IMR-90 (cell line): Measurements from ENCODE around the gene TIPRL. TPM values are rescaled to one million over a fixed set of nuclear protein-coding genes. Genes with fewer than 3 reads are reported as not detected.
A peak's percentile ranks its signal among the peaks of the same experiment; 100 is the strongest.

Experiments
- ATAC-seq: fragments of 200-7000 bp; cut with Tn5 transposase; 2 replicates; pipeline ENCODE4 v1.9.1; 2020; ENCODE audit warnings: low read depth, mild to moderate bottlenecking, moderate library complexity
- BruUV-seq: library from RNA; stranded (reverse); fragments of 400-500 nt; replicated peaks from 2 replicates; lab custom pipeline; 2021; lab: Mats Ljungman, UMichigan
- CTCF ChIA-PET: fragments of 300-600 bp; formaldehyde crosslinking; extraction: SDS; loops from one replicate; lab custom pipeline; 2021; ENCODE audit warnings: antibody characterized with exemption; lab: Yijun Ruan, JAX
- POLR2A ChIA-PET: fragments of 300-600 bp; sonication (Branson Sonifier 250); formaldehyde crosslinking; loops from one replicate; lab custom pipeline; 2022; ENCODE audit warnings: antibody characterized with exemption; ENCODE audit not compliant: unreplicated experiment; lab: Charles Lee
- DNase-seq: peaks from one replicate; pipeline ENCODE4 v3.0.0; 2013
- H2AFZ ChIP-seq: replicated peaks from 2 replicates; pipeline ENCODE3; 2013; ENCODE audit warnings: low read length, mild to moderate bottlenecking; ENCODE audit not compliant: poor library complexity
- H2AK5ac ChIP-seq: 2 replicates; pipeline ENCODE4 v1.6.1; 2013; ENCODE audit warnings: low read depth, low read length, inconsistent platforms
- H2AK9ac ChIP-seq: replicated peaks from 2 replicates; pipeline ENCODE3; 2013; ENCODE audit warnings: mild to moderate bottlenecking, low read depth, low read length, moderate library complexity; ENCODE audit not compliant: poor library complexity
- H2BK120ac ChIP-seq: 2 replicates; pipeline ENCODE4 v1.6.1; 2013; ENCODE audit warnings: low read depth, low read length, inconsistent platforms
- H2BK15ac ChIP-seq: 3 replicates; pipeline ENCODE4 v1.6.1; 2013; ENCODE audit warnings: low read depth, low read length, inconsistent platforms
- H2BK20ac ChIP-seq: 2 replicates; pipeline ENCODE4 v1.6.1; 2013; ENCODE audit warnings: low read depth, mild to moderate bottlenecking, inconsistent platforms, low read length, moderate library complexity
- H2BK5ac ChIP-seq: 2 replicates; pipeline ENCODE4 v1.6.1; 2013; ENCODE audit warnings: mild to moderate bottlenecking, low read depth, low read length, inconsistent platforms; ENCODE audit not compliant: poor library complexity, severe bottlenecking
- H3K14ac ChIP-seq: replicated peaks from 2 replicates; pipeline ENCODE4 v1.6.1; 2013; ENCODE audit warnings: low read depth, low read length, inconsistent platforms
- H3K18ac ChIP-seq: 2 replicates; pipeline ENCODE4 v1.6.1; 2013; ENCODE audit warnings: low read depth, low read length, control low read depth
- H3K23ac ChIP-seq: 2 replicates; pipeline ENCODE4 v1.6.1; 2013; ENCODE audit warnings: low read depth, low read length, inconsistent platforms
- H3K27ac ChIP-seq: 2 replicates; pipeline ENCODE4 v1.5.1; 2013; ENCODE audit warnings: mild to moderate bottlenecking, control low read depth, low read length; ENCODE audit not compliant: insufficient read depth
- H3K27me3 ChIP-seq: 2 replicates; pipeline ENCODE4 v1.6.1; 2013; ENCODE audit warnings: low read length; ENCODE audit not compliant: control insufficient read depth, insufficient read depth
- H3K36me3 ChIP-seq: 2 replicates; pipeline ENCODE4 v1.6.1; 2013; ENCODE audit warnings: low read length, mixed read lengths; ENCODE audit not compliant: control insufficient read depth, insufficient read depth
- H3K4ac ChIP-seq: 2 replicates; pipeline ENCODE4 v1.6.1; 2013; ENCODE audit warnings: low read depth, low read length, inconsistent platforms
- H3K4me1 ChIP-seq: 2 replicates; pipeline ENCODE4 v1.6.1; 2013; ENCODE audit warnings: low read length, mixed read lengths; ENCODE audit not compliant: control insufficient read depth, insufficient read depth
- H3K4me2 ChIP-seq: 2 replicates; pipeline ENCODE4 v1.6.1; 2013; ENCODE audit warnings: low read depth, mild to moderate bottlenecking, control low read depth, low read length, moderate library complexity
- H3K4me3 ChIP-seq: 2 replicates; pipeline ENCODE4 v1.5.1; 2013; ENCODE audit warnings: low read depth, mild to moderate bottlenecking, control low read depth, low read length, moderate library complexity; ENCODE audit not compliant: insufficient read depth
- H3K56ac ChIP-seq: 2 replicates; pipeline ENCODE4 v1.6.1; 2013; ENCODE audit warnings: low read length, inconsistent platforms; ENCODE audit not compliant: insufficient read depth; ENCODE audit errors: extremely low read depth
- H3K79me1 ChIP-seq, 2 experiments: 2 replicates each; pipeline ENCODE4 v1.6.1; 2013; ENCODE audit warnings: low read length in 2 of 2, inconsistent platforms in 1 of 2, low read depth in 1 of 2
- H3K9ac ChIP-seq: 2 replicates; pipeline ENCODE4 v1.6.1; 2013; ENCODE audit warnings: low read depth, low read length, control low read depth
- H3K9me1 ChIP-seq: 2 replicates; pipeline ENCODE4 v1.6.1; 2013; ENCODE audit warnings: low read length, inconsistent platforms; ENCODE audit not compliant: insufficient read depth
- H3K9me3 ChIP-seq: 2 replicates; pipeline ENCODE4 v1.6.1; 2013; ENCODE audit warnings: low read length; ENCODE audit not compliant: control insufficient read depth, insufficient read depth
- H4K20me1 ChIP-seq: 2 replicates; pipeline ENCODE4 v1.6.1; 2013; ENCODE audit warnings: low read length, inconsistent platforms; ENCODE audit not compliant: insufficient read depth
- H4K5ac ChIP-seq: 2 replicates; pipeline ENCODE4 v1.6.1; 2013; ENCODE audit warnings: mild to moderate bottlenecking, low read depth, low read length, control low read depth
- H4K8ac ChIP-seq, 2 experiments: 2 replicates each; pipeline ENCODE4 v1.6.1; 2013; ENCODE audit warnings: low read depth in 2 of 2, low read length in 2 of 2, control low read depth in 1 of 2, inconsistent platforms in 1 of 2
- H4K91ac ChIP-seq: 2 replicates; pipeline ENCODE4 v1.6.1; 2013; ENCODE audit warnings: low read depth, low read length, inconsistent platforms; ENCODE audit not compliant: insufficient read depth
- CHD1 ChIP-seq: IDR thresholded peaks from 2 replicates; pipeline ENCODE4 v1.6.1; 2012; ENCODE audit warnings: low read depth, low read length, improper control_type of control experiment
- MAFK ChIP-seq: IDR thresholded peaks from 2 replicates; pipeline ENCODE4 v1.6.1; 2012; ENCODE audit warnings: low read depth, low read length, improper control_type of control experiment
- MAZ ChIP-seq: IDR thresholded peaks from 2 replicates; pipeline ENCODE4 v1.6.1; 2012; ENCODE audit warnings: low read depth, mild to moderate bottlenecking, low read length, improper control_type of control experiment, moderate library complexity, borderline replicate concordance
- NFE2L2 ChIP-seq: fragments of 150-350 bp; IDR thresholded peaks from 2 replicates; pipeline ENCODE4 v1.6.1; 2016; ENCODE audit warnings: low read depth, mild to moderate bottlenecking, low read length
- POLR2A ChIP-seq: IDR thresholded peaks from 2 replicates; pipeline ENCODE4 v1.6.1; 2012; ENCODE audit warnings: mild to moderate bottlenecking, low read depth, low read length
- WGBS, 2 experiments: methylation state at CpG; one replicate each; pipeline versions ENCODE4 v1.1.5 to v1.1.7; 2013; ENCODE audit warnings: missing lambda C conversion rate in 2 of 2; ENCODE audit not compliant: insufficient read length in 1 of 2; ENCODE audit errors: extremely low coverage in 2 of 2; 5-methylcytosine and 5-hydroxymethylcytosine counted together
- dilution Hi-C: fragments of 300-500 bp; cut with HindIII; formaldehyde crosslinking; loops from one replicate; pipeline ENCODE4 v1.14.3; 2018; ENCODE audit warnings: low sequenced_read_pairs; ENCODE audit not compliant: unreplicated experiment
- in situ Hi-C: fragments of 300-500 bp; cut with MboI; formaldehyde crosslinking; loops from 3 replicates; pipeline ENCODE4 v1.14.3; 2019; ENCODE audit warnings: low sequenced_read_pairs, inconsistent platforms, mixed read lengths
- intact Hi-C: fragments of 100-400 bp; cut with micrococcal nuclease; formaldehyde crosslinking; loops from 2 replicates; pipeline ENCODE4 v1.10.0; 2022
- polyA plus RNA-seq, 3 experiments: library from polyadenylated mRNA; depleted of rRNA; stranded (reverse); fragments of >200 nt; gene quantifications; 2 replicates each; pipeline ENCODE4 v1.2.3, GENCODE V29; 2012; ENCODE audit warnings: low replicate concordance in 1 of 3
- total RNA-seq: library from RNA; depleted of rRNA; stranded (reverse); fragments of >200 nt; gene quantifications from 2 replicates; pipeline ENCODE4 v1.2.3, GENCODE V29; 2012

Gene TIPRL
- total and polyA plus RNA-seq, 2 of the 4 experiments (the other 2 are of a cell fraction), result 15.4 to 23.8 TPM

DNA sequence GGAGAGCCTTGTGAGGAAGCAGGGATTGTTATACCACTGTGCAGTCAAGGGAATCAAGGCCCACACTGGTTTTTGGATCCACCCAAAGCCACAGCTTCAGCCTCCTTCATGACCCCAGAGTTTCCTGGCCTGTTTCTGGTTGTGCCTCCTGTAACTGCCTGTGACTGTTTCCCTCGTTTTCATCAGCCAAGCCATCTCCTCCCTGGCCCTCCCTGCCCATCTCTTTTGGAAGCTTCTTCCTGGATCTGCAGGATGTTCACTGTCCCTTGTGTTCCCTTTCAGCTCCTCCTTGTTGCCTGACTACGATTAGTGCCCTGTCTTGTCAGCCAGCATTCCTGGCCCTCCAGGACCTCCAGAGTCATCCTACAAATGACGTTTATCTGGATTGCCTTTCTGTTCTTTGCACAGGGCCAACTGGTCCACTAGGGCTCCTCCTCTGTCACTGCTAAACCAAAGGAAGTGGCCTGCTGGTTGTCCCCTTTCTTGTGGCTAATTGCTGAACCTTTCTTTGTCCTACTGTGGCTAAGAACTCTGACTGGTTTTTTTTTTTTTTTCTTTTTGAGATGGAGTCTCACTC is 65.0 kb downstream of the TIPRL start:
- H3K4me3 ChIP-seq, result no peak overlapping the region
- no TSS peak for BruUV-seq
- peak overlapping the region; percentile 31; the same call in 1 of the 2 replicates for H3K27ac ChIP-seq
- no peaks in the 10 kb centered on the region for H3K9me3 ChIP-seq
- no peak overlapping the region for H4K91ac ChIP-seq
- no peak overlapping the region for H3K23ac ChIP-seq
- peaks cover 6% of the 10 kb centered on the region; the same call in 1 of the 2 replicates for H3K4me1 ChIP-seq
- no peak overlapping the region for H2BK5ac ChIP-seq
- no peak overlapping the region for H2AK9ac ChIP-seq
- 20% methylated on average over 1 of the region's 3 CpGs; no CpG with 5 or more reads in 1 of the 2 experiments for WGBS, 2 experiments
- peaks cover 9% of the 10 kb centered on the region for H3K9me1 ChIP-seq
- in situ Hi-C loops, result no loop called here
- no peak overlapping the region for H2BK120ac ChIP-seq
- no peak overlapping the region for H3K18ac ChIP-seq
- H3K9ac ChIP-seq, result no peak overlapping the region
- ChIA-PET CTCF (no interaction called here), POLR2A (no interaction called here)
- H2AFZ ChIP-seq, result no peak overlapping the region
- no peak overlapping the region for H3K56ac ChIP-seq
- no peak for TF ChIP-seq POLR2A
- no peak for TF ChIP-seq MAZ
- TF ChIP-seq CHD1, result no peak
- TF ChIP-seq MAFK, result no peak
- no peak for TF ChIP-seq NFE2L2
- intact Hi-C loops, result no loop called here
- no peak overlapping the region; the same call in 1 of the 2 replicates for H3K4me2 ChIP-seq
- H2BK15ac ChIP-seq, result no peak overlapping the region
- H3K79me1 ChIP-seq, result peaks cover 9 to 17% of the 10 kb centered on the region in 2 experiments; a peak in 3 of 4 replicates
- peaks cover 19% of the 10 kb centered on the region for H3K36me3 ChIP-seq
- no peak overlapping the region for H2AK5ac ChIP-seq
- dilution Hi-C loops, result no loop called here
- no peak for DNase-seq
- H2BK20ac ChIP-seq, result no peak overlapping the region
- no peak overlapping the region for H3K4ac ChIP-seq
- H4K20me1 ChIP-seq, result no peaks in the 10 kb centered on the region
- no peak for ATAC-seq
- no peak overlapping the region for H4K5ac ChIP-seq
- H3K14ac ChIP-seq, result no peak overlapping the region
- H3K27me3 ChIP-seq, result no peaks in the 10 kb centered on the region
- H4K8ac ChIP-seq, result no peak overlapping the region
